ENCODE measurements around the gene LAMA3.
"Not testable (repeated sequence)": the region's sequence is repeated elsewhere in the genome, so short reads cannot be mapped to it uniquely, and the experiment has no call there.

GRCh38 chr18:23741967-23742366 is 52.7 kb downstream of the LAMA3 start:
- TF ChIP-seq POLR2AphosphoS5, POU2F2, SPI1, POLR2A, TAF1 (IDR thresholded peaks at IDR 0.05; ENCODE audit: low read depth, low read length): not testable (repeated sequence)

Data from GM12891 (cell line).